OCI-LY7 (cell line): ENCODE data around the gene EDN2. TPM values are rescaled to one million over a fixed set of nuclear protein-coding genes. Genes with fewer than 3 reads are reported as not detected.

ENCODE experiments used
- BruUV-seq: library from RNA; stranded (reverse); fragments of 400-500 nt; replicated peaks from 2 replicates; lab custom pipeline; 2021; lab: Mats Ljungman, UMichigan
- CTCF ChIA-PET: fragments of 300-600 bp; sonication (Branson Sonifier 250); formaldehyde crosslinking; loops from one replicate; lab custom pipeline; 2022; ENCODE audit warnings: antibody characterized with exemption; ENCODE audit not compliant: unreplicated experiment; lab: Charles Lee
- POLR2A ChIA-PET: fragments of 300-600 bp; sonication (Branson Sonifier 250); formaldehyde crosslinking; loops from one replicate; lab custom pipeline; 2022; ENCODE audit warnings: antibody characterized with exemption; lab: Charles Lee
- DNase-seq: peaks from one replicate; pipeline ENCODE4 v3.0.0-alpha.2; 2015; ENCODE audit warnings: low spot score
- H2AFZ ChIP-seq: fragments of 200-600 bp; sonication (generic), shearing (Covaris generic); 2 replicates; pipeline ENCODE4 v1.6.1; 2014; ENCODE audit warnings: mild to moderate bottlenecking, antibody characterized with exemption, low read length, moderate library complexity
- H3K27ac ChIP-seq: fragments of 200-600 bp; sonication (generic); 2 replicates; pipeline ENCODE4 v1.5.1; 2014; ENCODE audit warnings: mixed run types, low read depth, mild to moderate bottlenecking, moderate library complexity, low read length, inconsistent platforms; ENCODE audit not compliant: poor library complexity, severe bottlenecking
- H3K36me3 ChIP-seq: fragments of 200-600 bp; sonication (generic); 2 replicates; pipeline ENCODE4 v1.6.1; 2014; ENCODE audit warnings: mild to moderate bottlenecking, antibody characterized with exemption, low read length, moderate library complexity, mixed read lengths; ENCODE audit not compliant: insufficient read depth
- H3K4me1 ChIP-seq: fragments of 200-600 bp; sonication (generic); 2 replicates; pipeline ENCODE4 v1.5.1; 2014; ENCODE audit warnings: mild to moderate bottlenecking, low read length; ENCODE audit not compliant: insufficient read depth, poor library complexity, severe bottlenecking
- H3K4me2 ChIP-seq: fragments of 200-600 bp; sonication (generic); 2 replicates; pipeline ENCODE4 v1.6.1; 2014; ENCODE audit warnings: mild to moderate bottlenecking, low read length
- H3K4me3 ChIP-seq: fragments of 200-600 bp; sonication (generic); 2 replicates; pipeline ENCODE4 v1.5.1; 2014; ENCODE audit warnings: mild to moderate bottlenecking, low read depth, low read length; ENCODE audit not compliant: poor library complexity, severe bottlenecking
- H3K79me2 ChIP-seq: fragments of 200-600 bp; sonication (generic); 2 replicates; pipeline ENCODE4 v1.6.1; 2016; ENCODE audit warnings: low read depth, mild to moderate bottlenecking, low read length, moderate library complexity, mixed read lengths; ENCODE audit not compliant: insufficient read depth
- H3K9me2 ChIP-seq: fragments of 200-600 bp; sonication (generic); 2 replicates; pipeline ENCODE4 v1.6.1; 2016; ENCODE audit warnings: mild to moderate bottlenecking, low read length, mixed read lengths; ENCODE audit not compliant: insufficient read depth
- H3K9me3 ChIP-seq: fragments of 200-600 bp; sonication (generic); 2 replicates; pipeline ENCODE4 v1.6.1; 2014; ENCODE audit warnings: mild to moderate bottlenecking, mixed run types, low read length, mixed read lengths
- H4K20me1 ChIP-seq: fragments of 200-600 bp; sonication (generic); 2 replicates; pipeline ENCODE4 v1.6.1; 2014; ENCODE audit warnings: mild to moderate bottlenecking, antibody characterized with exemption, low read length, moderate library complexity, mixed read lengths; ENCODE audit not compliant: insufficient read depth
- CTCF ChIP-seq: fragments of 200-600 bp; sonication (generic); conservative IDR thresholded peaks from 2 replicates; pipeline ENCODE4 v1.5.1; 2014; ENCODE audit warnings: mild to moderate bottlenecking, antibody characterized with exemption, low read length, moderate library complexity, mixed read lengths
- EZH2phosphoT487 ChIP-seq: fragments of 200-600 bp; sonication (generic); IDR thresholded peaks from 2 replicates; pipeline ENCODE4 v1.6.1; 2018; ENCODE audit warnings: low read depth, borderline replicate concordance, mild to moderate bottlenecking, mixed run types, antibody characterized with exemption, low read length, moderate library complexity, mixed read lengths
- intact Hi-C: fragments of 100-400 bp; cut with micrococcal nuclease; formaldehyde crosslinking; loops from one replicate; pipeline ENCODE4 v1.10.0; 2022; ENCODE audit not compliant: unreplicated experiment
- total RNA-seq, 2 experiments: library from RNA; depleted of rRNA in 1 of 2; stranded (reverse); fragments of >200 nt in 1 of 2; shearing (Covaris generic) in 1 of 2; gene quantifications; 2 replicates each; pipeline ENCODE4 v1.2.3, GENCODE V29; 2014 to 2022

EDN2 gene
- total RNA-seq, 2 experiments from 2014 or later, result not detected

DNA sequence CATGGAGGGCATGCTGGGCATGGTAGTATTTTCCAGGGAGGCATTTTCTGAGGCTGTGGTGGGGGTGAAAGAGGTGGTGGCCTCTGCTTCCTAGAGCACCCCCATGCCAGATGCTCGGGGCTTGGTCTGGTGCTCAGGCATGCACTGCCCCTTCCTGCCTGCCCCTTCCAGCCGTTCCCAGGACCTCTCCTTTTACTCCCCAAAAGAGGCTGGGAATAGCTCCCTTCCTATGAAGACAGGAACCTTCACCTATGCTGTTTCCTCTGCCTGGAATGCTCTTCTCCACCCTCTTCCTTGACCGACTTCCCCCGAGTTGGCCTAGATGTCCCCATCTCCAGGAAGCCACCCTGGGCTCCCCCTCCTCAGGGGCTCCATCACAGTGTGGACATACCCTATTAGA, 9.1 kb downstream of the EDN2 start:
- H3K79me2 ChIP-seq, result no peaks in the 10 kb centered on the region
- H3K4me1 ChIP-seq, result no peaks in the 10 kb centered on the region
- no peak for TF ChIP-seq EZH2phosphoT487
- TF ChIP-seq CTCF, result no peak
- H3K4me2 ChIP-seq, result no peak overlapping the region
- no peak overlapping the region for H2AFZ ChIP-seq
- H3K27ac ChIP-seq, result no peak overlapping the region
- DNase-seq, result no peak
- ChIA-PET POLR2A (interaction anchor here (0.6 kb wide), 1 partner anchor 114 kb away, joined by 3 read pairs; the partner anchor contains the start of gene FOXO6), CTCF (no interaction called here)
- intact Hi-C loops, result no loop called here
- H3K9me2 ChIP-seq, result no peaks in the 10 kb centered on the region
- H4K20me1 ChIP-seq, result no peaks in the 10 kb centered on the region
- no peak overlapping the region for H3K4me3 ChIP-seq
- no peaks in the 10 kb centered on the region for H3K36me3 ChIP-seq
- no TSS peak for BruUV-seq
- no peaks in the 10 kb centered on the region for H3K9me3 ChIP-seq

GRCh38 chr1:41474490-41475271, 9.8 kb downstream of the EDN2 start:
- Histone ChIP-seq H3K4me1 (no peaks in the 10 kb centered on the region), H2AFZ (no peak overlapping the region), H3K27ac (no peak overlapping the region), H3K4me3 (no peak overlapping the region), H3K79me2 (no peaks in the 10 kb centered on the region), H3K9me2 (no peaks in the 10 kb centered on the region), H3K9me3 (no peaks in the 10 kb centered on the region), H3K36me3 (no peaks in the 10 kb centered on the region), H3K4me2 (no peak overlapping the region), H4K20me1 (no peaks in the 10 kb centered on the region)
- BruUV-seq, result no TSS peak
- intact Hi-C loops, result no loop called here
- ChIA-PET CTCF (no interaction called here), POLR2A (interaction anchor here (0.6 kb wide), 1 partner anchor 113 kb away, joined by 3 read pairs; the partner anchor contains the start of gene FOXO6)
- no peak for DNase-seq
- TF ChIP-seq EZH2phosphoT487 (no peak), CTCF (no peak)

DNA sequence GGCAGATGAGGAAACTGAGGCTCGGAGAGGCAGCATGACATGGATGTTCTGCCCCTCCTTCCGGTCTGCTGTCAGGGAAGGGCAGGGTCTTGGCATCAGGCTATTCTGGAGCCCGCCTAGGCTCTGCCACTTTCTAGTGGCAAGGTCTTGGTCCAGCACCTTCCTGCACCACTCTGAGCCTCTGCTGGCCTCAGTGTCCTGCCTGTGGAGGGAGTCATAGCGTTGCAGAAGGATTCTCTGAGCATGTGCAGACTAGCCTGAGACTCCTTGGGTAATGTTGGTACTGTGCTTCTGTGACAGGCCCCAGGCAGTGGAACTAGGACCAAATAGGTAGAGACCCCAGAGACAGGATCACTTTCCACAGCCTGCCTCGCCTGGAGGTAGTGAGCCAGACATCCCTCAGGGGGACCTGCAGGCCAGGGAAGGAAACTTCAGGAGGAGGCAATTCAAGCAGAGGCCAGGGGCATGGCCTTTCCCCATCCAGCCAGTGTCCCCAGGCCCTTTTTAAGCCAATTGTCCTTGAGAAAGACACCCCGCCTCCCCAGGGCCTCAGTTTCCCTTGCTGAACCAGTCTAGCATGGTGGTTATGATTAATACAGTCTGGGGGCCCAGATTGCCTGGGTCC, 10.6 kb downstream of the EDN2 start:
- POLR2A ChIA-PET, result no interaction called here
- Histone ChIP-seq H3K4me3 (no peak overlapping the region), H3K4me1 (no peaks in the 10 kb centered on the region), H3K79me2 (no peaks in the 10 kb centered on the region), H3K27ac (no peak overlapping the region), H3K9me2 (no peaks in the 10 kb centered on the region), H2AFZ (no peak overlapping the region), H3K4me2 (no peak overlapping the region), H4K20me1 (no peaks in the 10 kb centered on the region), H3K9me3 (no peaks in the 10 kb centered on the region), H3K36me3 (no peaks in the 10 kb centered on the region)
- no peak for DNase-seq
- intact Hi-C loops, result no loop called here
- CTCF ChIA-PET, result no interaction called here
- no peak for TF ChIP-seq CTCF
- no TSS peak for BruUV-seq
